Pancreas (tissue), 10 donors: ENCODE measurements around the gene TOR4A. TPM values are rescaled to one million over a fixed set of nuclear protein-coding genes. Genes with fewer than 3 reads are reported as not detected.
"Not testable (repeated sequence)": the region's sequence is repeated elsewhere in the genome, so short reads cannot be mapped to it uniquely, and the experiment has no call there.

Experiments
- ATAC-seq, 4 donors: fragments of 200-7000 bp; cut with Tn5 transposase; one replicate each; pipeline versions ENCODE4 v1.8.0 to v1.9.1; 2020; ENCODE audit warnings: mild to moderate bottlenecking in 4 of 4, moderate library complexity in 4 of 4
- DNase-seq, 6 donors: peaks; one replicate each; pipeline ENCODE4 v3.0.0-alpha.2; 2020
- FAIRE-seq: peaks from 2 replicates; lab custom pipeline; 2012; peaks lifted over from hg19 to GRCh38; lab: Jason Lieb, UNC
- H3K27ac ChIP-seq, 4 donors: fragments of 200-600 bp; sonication (generic); 1 replicate in 3 of 4; 2 replicates in 1 of 4; pipeline versions ENCODE4 v1.5.0 to v1.8.0; 2020
- H3K27me3 ChIP-seq, 4 donors: fragments of 200-600 bp; one replicate each; pipeline ENCODE4 v1.8.0; 2021
- H3K36me3 ChIP-seq, 3 donors: fragments of 200-600 bp; sonication (generic) in 1 of 3; one replicate each; pipeline versions ENCODE4 v1.5.0 to v1.8.0; 2020 to 2021
- H3K4me1 ChIP-seq, 3 donors: fragments of 200-600 bp; one replicate each; pipeline ENCODE4 v1.8.0; 2021
- H3K4me3 ChIP-seq, 4 donors: fragments of 200-600 bp; sonication (generic) in 2 of 4; one replicate each; pipeline versions ENCODE4 v1.5.0 to v1.8.0; 2020 to 2021
- H3K9me3 ChIP-seq, 4 donors: fragments of 200-600 bp; one replicate each; pipeline ENCODE4 v1.8.0; 2021
- WGBS, 2 donors: extraction: QIAGEN DNeasy Blood & Tissue Kit; methylation state at CpG; one replicate each; pipeline ENCODE4 v1.1.7; 2013; 5-methylcytosine and 5-hydroxymethylcytosine counted together
- intact Hi-C, 3 donors: fragments of 100-400 bp; cut with DNase I; formaldehyde crosslinking; loops; one replicate each; pipeline versions ENCODE4 v1.11.1 to v1.14.2; 2022
- polyA plus RNA-seq, 2 donors: library from polyadenylated mRNA; stranded (reverse); fragments of 200-250 nt; gene quantifications; one replicate each; pipeline ENCODE4 v1.2.3, GENCODE V29; 2013
- total RNA-seq, 6 donors: library from RNA; stranded (reverse); fragmentation: NEBNext Ultra II Directional in 4 of 6; extraction: Animal tissue kit (Norgen Biotek cat#: 25700) in 4 of 6; gene quantifications; one replicate each; pipeline versions ENCODE4 v1.2.1 to v1.2.4, GENCODE V29; 2021 to 2023
- TF ChIP-seq, protein P1 (sequence below), 4 donors: fragments of 200-600 bp; sonication (generic) in 3 of 4; IDR thresholded peaks; one replicate each; pipeline versions ENCODE4 v1.5.0 to v1.8.0; 2021; ENCODE audit warnings: antibody characterized with exemption in 4 of 4
- donor health status: healthy with polysubstance abuse.
- donor health status: DM: no; HTN: no; CAD: no; lungs with moderate emphysema.
- donor health status: DM: no; HTN: no; CAD: no.
- donor health status: control.
- donor health status: control.
- donor health status: Bipolar disorder and iron deficiency.
- donor health status: DM: yes; HTN: yes; CAD: no.
- donor health status: DM: no; HTN: no; CAD: no.
- donor health status: DM: no; HTN: no; CAD: no.
- donor health status: DM: yes; HTN: yes; CAD: no.

TOR4A gene
- total and polyA plus RNA-seq, 8 donors: 1.4 to 6.8 (median 4.2) TPM

GRCh38 chr9:137240318-137240840, 37.1 kb upstream of the TOR4A start:
- whole genome bisulfite sequencing, 2 donors: 0 to 1% methylated on average over 51 to 58 of the region's 58 CpGs
- FAIRE-seq: no peak

GRCh38 chr9:137240841-137241489, 36.6 kb upstream of the TOR4A start, which contains the start of gene TUBB4B:
Gene TUBB4B, plus strand, starts transcription at chr9:137241287. Its CDS starts 74 bp downstream, at chr9:137241361.
- H3K36me3 ChIP-seq: peaks cover 7 to 11% (median 8%) of the 10 kb centered on the region in 3 donors
- TF ChIP-seq, protein P1, sequence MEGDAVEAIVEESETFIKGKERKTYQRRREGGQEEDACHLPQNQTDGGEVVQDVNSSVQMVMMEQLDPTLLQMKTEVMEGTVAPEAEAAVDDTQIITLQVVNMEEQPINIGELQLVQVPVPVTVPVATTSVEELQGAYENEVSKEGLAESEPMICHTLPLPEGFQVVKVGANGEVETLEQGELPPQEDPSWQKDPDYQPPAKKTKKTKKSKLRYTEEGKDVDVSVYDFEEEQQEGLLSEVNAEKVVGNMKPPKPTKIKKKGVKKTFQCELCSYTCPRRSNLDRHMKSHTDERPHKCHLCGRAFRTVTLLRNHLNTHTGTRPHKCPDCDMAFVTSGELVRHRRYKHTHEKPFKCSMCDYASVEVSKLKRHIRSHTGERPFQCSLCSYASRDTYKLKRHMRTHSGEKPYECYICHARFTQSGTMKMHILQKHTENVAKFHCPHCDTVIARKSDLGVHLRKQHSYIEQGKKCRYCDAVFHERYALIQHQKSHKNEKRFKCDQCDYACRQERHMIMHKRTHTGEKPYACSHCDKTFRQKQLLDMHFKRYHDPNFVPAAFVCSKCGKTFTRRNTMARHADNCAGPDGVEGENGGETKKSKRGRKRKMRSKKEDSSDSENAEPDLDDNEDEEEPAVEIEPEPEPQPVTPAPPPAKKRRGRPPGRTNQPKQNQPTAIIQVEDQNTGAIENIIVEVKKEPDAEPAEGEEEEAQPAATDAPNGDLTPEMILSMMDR (IDR thresholded peaks at IDR 0.05): no peak
- DNase-seq (peak; percentile 98 to 100 (median 100)), FAIRE-seq (peak; percentile 97), ATAC-seq (peak; percentile 72 to 85 (median 78))
- intact Hi-C loops: no loop called here
- H3K4me3 ChIP-seq: peak within 1 kb of the TSS; percentile 61 to 97 (median 93)
- H3K9me3 ChIP-seq: no peaks in the 10 kb centered on the region
- H3K27me3 ChIP-seq: no peaks in the 10 kb centered on the region
- WGBS, 2 donors: 0 to 1% methylated on average over 41 to 67 of the region's 67 CpGs
- H3K27ac ChIP-seq: peak within 1 kb of the TSS; percentile 95 to 96 (median 96)
- peaks cover 10 to 32% (median 23%) of the 10 kb centered on the region in 3 donors for H3K4me1 ChIP-seq

More at GRCh38 chr9:137240318-137240840, 37.1 kb upstream of the TOR4A start:
- Histone ChIP-seq H3K27ac (peak overlapping the region; percentile 95 to 96 (median 96)), H3K27me3 (no peaks in the 10 kb centered on the region), H3K36me3 (peaks cover 7 to 11% (median 8%) of the 10 kb centered on the region in 3 donors), H3K4me3 (peak overlapping the region; percentile 61 to 90 (median 72)), H3K9me3 (no peaks in the 10 kb centered on the region), H3K4me1 (peaks cover 10 to 32% (median 23%) of the 10 kb centered on the region in 3 donors)
- DNase-seq (peak in 5 of 6 donors; percentile 73 to 91 (median 81)), ATAC-seq (peak; percentile 22 to 43 (median 36))
- intact Hi-C loops: no loop called here
- TF ChIP-seq, protein P1 (IDR thresholded peaks at IDR 0.05): no peak

DNA sequence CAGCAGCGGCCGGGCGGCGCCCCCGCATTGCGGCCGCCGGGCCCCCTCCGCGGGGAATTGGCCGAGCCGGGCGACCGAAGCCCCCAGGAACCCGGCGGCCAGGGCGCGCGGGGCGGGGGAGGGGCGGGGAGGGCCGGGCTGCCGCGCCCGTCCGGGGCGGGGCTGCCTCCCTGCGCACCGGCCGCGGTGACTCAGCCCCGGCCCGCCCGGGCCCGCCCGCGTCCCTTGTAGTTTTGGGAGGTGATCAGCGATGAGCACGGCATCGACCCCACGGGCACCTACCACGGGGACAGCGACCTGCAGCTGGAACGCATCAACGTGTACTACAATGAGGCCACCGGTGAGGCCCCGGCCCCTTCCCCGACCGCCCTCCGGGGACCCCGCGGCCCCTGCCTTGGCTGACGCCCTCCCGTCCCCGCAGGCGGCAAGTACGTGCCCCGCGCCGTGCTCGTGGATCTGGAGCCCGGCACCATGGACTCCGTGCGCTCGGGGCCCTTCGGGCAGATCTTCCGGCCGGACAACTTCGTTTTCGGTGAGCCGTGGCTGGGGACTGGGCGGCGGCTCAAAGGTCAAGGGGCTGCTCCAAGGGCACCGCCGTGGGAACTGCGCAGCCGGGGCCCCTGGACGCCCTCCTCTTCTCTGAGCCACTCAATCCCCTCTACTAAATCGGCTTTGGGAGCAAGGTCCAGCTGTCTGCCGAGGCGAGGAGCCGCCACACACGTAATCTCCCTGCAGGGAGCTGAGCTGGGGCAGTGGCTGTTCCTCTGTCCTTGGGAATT, 35.8 kb upstream of the TOR4A start:
- H3K9me3 ChIP-seq: no peaks in the 10 kb centered on the region
- TF ChIP-seq, protein P1 (IDR thresholded peaks at IDR 0.05): no peak
- H3K4me1 ChIP-seq: peaks cover 9 to 32% (median 22%) of the 10 kb centered on the region in 3 donors
- WGBS, 2 donors: 1% methylated on average over 47 to 83 of the region's 83 CpGs
- intact Hi-C loops: no loop called here
- peak overlapping the region; percentile 76 to 91 (median 82) for H3K27ac ChIP-seq
- peaks cover 7 to 11% (median 8%) of the 10 kb centered on the region in 3 donors for H3K36me3 ChIP-seq
- no peaks in the 10 kb centered on the region for H3K27me3 ChIP-seq
- DNase-seq (peak; percentile 80 to 92 (median 86)), FAIRE-seq (no peak), ATAC-seq (peak; percentile 22 to 55 (median 36))
- H3K4me3 ChIP-seq: peak overlapping the region; percentile 57 to 97 (median 93)

DNA sequence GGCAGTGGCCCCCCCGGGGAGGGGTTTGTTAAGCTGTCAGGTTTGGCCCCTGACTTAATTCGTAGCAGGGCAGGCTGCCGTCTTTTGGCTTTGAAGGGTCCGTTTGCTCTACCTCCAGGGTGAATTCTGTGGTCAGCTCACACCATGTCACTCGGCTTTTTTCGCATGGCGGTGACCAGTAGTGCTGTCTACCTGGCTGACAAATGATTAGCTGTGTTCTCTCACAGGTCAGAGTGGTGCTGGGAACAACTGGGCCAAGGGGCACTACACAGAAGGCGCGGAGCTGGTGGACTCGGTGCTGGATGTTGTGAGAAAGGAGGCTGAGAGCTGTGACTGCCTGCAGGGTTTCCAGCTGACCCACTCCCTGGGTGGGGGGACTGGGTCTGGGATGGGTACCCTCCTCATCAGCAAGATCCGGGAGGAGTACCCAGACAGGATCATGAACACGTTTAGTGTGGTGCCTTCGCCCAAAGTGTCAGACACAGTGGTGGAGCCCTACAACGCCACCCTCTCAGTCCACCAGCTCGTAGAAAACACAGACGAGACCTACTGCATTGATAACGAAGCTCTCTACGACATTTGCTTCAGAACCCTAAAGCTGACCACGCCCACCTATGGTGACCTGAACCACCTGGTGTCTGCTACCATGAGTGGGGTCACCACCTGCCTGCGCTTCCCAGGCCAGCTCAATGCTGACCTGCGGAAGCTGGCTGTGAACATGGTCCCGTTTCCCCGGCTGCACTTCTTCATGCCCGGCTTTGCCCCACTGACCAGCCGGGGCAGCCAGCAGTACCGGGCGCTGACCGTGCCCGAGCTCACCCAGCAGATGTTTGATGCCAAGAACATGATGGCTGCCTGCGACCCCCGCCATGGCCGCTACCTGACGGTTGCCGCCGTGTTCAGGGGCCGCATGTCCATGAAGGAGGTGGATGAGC, 35.0 kb upstream of the TOR4A start:
- Histone ChIP-seq H3K27ac (peak overlapping the region; percentile 76 to 91 (median 82)), H3K36me3 (peaks cover 7 to 11% (median 8%) of the 10 kb centered on the region in 3 donors), H3K9me3 (no peaks in the 10 kb centered on the region), H3K4me3 (peak overlapping the region; percentile 57 to 97 (median 93)), H3K27me3 (no peaks in the 10 kb centered on the region), H3K4me1 (peaks cover 3 to 26% (median 18%) of the 10 kb centered on the region in 3 donors)
- intact Hi-C loops: no loop called here
- FAIRE-seq (no peak), DNase-seq (peak in 3 of 6 donors; percentile 53 to 80 (median 64)), ATAC-seq (no peak)
- 25 to 27% methylated on average over 36 of the region's 36 CpGs for WGBS, 2 donors
- TF ChIP-seq, protein P1 (IDR thresholded peaks at IDR 0.05): no peak

DNA sequence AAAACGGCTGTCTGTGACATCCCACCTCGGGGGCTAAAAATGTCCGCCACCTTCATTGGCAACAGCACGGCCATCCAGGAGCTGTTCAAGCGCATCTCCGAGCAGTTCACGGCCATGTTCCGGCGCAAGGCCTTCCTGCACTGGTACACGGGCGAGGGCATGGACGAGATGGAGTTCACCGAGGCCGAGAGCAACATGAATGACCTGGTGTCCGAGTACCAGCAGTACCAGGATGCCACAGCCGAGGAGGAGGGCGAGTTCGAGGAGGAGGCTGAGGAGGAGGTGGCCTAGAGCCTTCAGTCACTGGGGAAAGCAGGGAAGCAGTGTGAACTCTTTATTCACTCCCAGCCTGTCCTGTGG, 34.3 kb upstream of the TOR4A start:
- H3K4me3 ChIP-seq: peak overlapping the region in 3 of 4 donors; percentile 57 to 97 (median 97)
- FAIRE-seq, H3K27me3 ChIP-seq, H3K9me3 ChIP-seq, intact Hi-C loops, ATAC-seq: not testable (repeated sequence)
- H3K36me3 ChIP-seq: peaks cover 7 to 11% (median 8%) of the 10 kb centered on the region in 3 donors
- peak overlapping the region in 2 of 4 donors; percentile 81 to 91 for H3K27ac ChIP-seq
- 47 to 57% methylated on average over 18 of the region's 18 CpGs for WGBS, 2 donors
- DNase-seq: peak in 1 of 6 donors; percentile 40
- H3K4me1 ChIP-seq: peaks cover 0 to 26% (median 18%) of the 10 kb centered on the region in 3 donors
